Left ventricle myocardium inferior (tissue), 1 donor: ENCODE data around the gene ATP6V0C. TPM values are rescaled to one million over a fixed set of nuclear protein-coding genes. Genes with fewer than 3 reads are reported as not detected.
A peak's percentile ranks its signal among the peaks of the same experiment; 100 is the strongest.

Experiments used
- DNase-seq: peaks from one replicate; pipeline ENCODE4 v3.0.0-alpha.2; 2020
- H3K27ac ChIP-seq: fragments of 200-600 bp; replicated peaks from 2 replicates; pipeline ENCODE4 v1.8.0; 2021
- H3K27me3 ChIP-seq: fragments of 200-600 bp; 2 replicates; pipeline ENCODE4 v1.8.0; 2021; ENCODE audit warnings: low read depth
- H3K36me3 ChIP-seq: fragments of 200-600 bp; 2 replicates; pipeline ENCODE4 v1.8.0; 2021
- H3K4me1 ChIP-seq: fragments of 200-600 bp; 2 replicates; pipeline ENCODE4 v1.8.0; 2021
- H3K4me3 ChIP-seq: fragments of 200-600 bp; 2 replicates; pipeline ENCODE4 v1.8.0; 2021; ENCODE audit warnings: mild to moderate bottlenecking, moderate library complexity
- H3K9me3 ChIP-seq: fragments of 200-600 bp; replicated peaks from 2 replicates; pipeline ENCODE4 v1.8.0; 2021
- intact Hi-C: fragments of 100-400 bp; cut with micrococcal nuclease; formaldehyde crosslinking; loops from one replicate; pipeline ENCODE4 v1.11.0; 2022
- total RNA-seq: library from RNA; stranded (reverse); fragmentation: NEBNext Ultra II Directional; extraction: Animal tissue kit (Norgen Biotek cat#: 25700); gene quantifications from one replicate; pipeline ENCODE4 v1.2.1, GENCODE V29; 2021
- TF ChIP-seq, protein P1 (sequence below): fragments of 200-600 bp; IDR thresholded peaks from 2 replicates; pipeline ENCODE4 v1.8.0; 2021; ENCODE audit warnings: antibody characterized with exemption, mild to moderate bottlenecking, borderline replicate concordance
- donor health status: DM: no; HTN: yes; CAD: no; lungs with severe emphysema.

ATP6V0C gene
- total RNA-seq, 1 donor from 2014 or later, result 128 TPM

DNA sequence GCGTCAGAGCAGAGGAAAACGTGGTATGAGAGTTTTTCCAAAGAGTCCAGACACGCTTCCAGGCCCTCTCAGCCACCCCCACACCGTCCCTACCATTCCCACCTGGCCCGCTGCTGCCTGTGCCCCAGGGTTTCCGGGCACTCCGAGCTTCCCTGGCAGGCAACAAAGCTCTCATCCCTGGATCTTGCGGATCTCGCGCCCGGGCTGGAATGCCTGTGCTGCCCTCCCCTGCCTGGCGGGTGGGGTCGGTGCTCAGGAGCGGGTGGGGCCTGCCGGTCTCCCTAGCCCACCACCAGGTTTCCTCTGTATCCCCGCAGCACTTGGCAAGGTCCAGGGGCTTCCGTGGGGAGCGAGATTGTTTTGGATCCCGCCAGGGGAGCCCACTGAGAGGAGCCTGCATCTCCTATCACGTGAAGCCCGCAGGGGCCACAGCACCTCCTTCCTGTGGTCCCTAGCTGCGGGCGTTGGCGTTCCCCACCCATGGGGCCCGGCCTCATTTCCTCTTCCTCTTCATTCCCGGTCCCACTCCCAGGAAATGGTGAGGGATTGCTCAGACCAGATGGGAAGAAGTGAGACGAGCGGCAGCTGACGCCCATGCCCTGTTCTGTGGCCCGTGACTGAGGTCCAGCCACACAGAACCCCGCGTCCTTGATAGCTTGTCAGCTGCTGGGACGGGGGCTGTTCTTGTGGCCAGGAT is 27.8 kb upstream of the ATP6V0C start:
- DNase-seq, result no peak

DNA sequence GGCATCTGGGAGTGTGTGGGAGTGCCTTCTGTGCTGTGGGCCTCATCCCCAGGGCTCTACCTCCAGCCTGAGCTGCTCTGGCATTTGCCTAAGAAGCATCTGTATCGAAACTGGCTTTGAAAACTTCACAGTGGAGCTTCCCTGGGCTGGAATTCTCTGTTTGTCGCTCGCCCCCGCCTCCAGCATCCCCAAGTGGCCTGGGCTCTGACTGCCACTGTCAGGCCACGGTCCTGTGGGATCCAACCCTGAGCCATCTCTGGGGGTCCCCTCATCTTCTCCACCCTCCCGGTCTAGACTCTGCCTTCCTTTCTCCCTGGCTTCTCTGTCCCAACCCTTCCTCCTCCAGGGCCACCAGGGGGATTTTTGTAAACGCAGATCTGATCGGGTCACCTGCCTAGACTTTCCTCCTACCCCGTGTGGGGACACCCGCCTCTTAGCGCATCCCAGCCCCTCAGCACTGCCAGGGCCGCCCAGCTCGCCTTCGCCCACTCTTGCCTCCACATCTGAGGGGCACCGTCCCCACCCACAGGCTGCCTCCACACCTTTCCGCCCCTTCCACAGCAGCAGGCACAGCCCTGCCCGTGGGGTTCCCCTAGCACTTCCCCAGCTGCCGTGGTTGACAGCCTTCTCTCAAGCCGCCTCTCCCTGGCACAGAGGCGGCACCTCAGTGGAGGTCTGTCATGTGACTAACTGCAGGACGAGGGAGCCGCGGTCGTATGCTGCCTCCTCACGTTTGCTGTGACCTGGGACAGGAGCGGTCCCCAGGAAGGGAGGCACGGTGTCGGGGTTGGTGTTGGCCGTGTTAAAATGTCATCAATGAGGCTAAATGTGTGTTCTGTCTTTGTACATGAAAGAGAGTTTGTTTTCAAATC is 26.9 kb upstream of the ATP6V0C start:
- DNase-seq, result peak; percentile 56
- peaks cover 55% of the 10 kb centered on the region for H3K4me1 ChIP-seq
- peak overlapping the region; percentile 29 for H3K4me3 ChIP-seq
- no peaks in the 10 kb centered on the region for H3K9me3 ChIP-seq
- TF ChIP-seq, protein P1, sequence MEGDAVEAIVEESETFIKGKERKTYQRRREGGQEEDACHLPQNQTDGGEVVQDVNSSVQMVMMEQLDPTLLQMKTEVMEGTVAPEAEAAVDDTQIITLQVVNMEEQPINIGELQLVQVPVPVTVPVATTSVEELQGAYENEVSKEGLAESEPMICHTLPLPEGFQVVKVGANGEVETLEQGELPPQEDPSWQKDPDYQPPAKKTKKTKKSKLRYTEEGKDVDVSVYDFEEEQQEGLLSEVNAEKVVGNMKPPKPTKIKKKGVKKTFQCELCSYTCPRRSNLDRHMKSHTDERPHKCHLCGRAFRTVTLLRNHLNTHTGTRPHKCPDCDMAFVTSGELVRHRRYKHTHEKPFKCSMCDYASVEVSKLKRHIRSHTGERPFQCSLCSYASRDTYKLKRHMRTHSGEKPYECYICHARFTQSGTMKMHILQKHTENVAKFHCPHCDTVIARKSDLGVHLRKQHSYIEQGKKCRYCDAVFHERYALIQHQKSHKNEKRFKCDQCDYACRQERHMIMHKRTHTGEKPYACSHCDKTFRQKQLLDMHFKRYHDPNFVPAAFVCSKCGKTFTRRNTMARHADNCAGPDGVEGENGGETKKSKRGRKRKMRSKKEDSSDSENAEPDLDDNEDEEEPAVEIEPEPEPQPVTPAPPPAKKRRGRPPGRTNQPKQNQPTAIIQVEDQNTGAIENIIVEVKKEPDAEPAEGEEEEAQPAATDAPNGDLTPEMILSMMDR, result peak; percentile 52
- intact Hi-C loops, result no loop called here
- peaks cover 3% of the 10 kb centered on the region for H3K36me3 ChIP-seq
- peak overlapping the region; percentile 75 for H3K27ac ChIP-seq
- H3K27me3 ChIP-seq, result no peaks in the 10 kb centered on the region

More for the DNA sequence above, 27.8 kb upstream of the ATP6V0C start:
- intact Hi-C loops, result no loop called here
- Histone ChIP-seq H3K36me3 (peaks cover 3% of the 10 kb centered on the region), H3K9me3 (no peaks in the 10 kb centered on the region), H3K27me3 (no peaks in the 10 kb centered on the region), H3K27ac (peak overlapping the region; percentile 75), H3K4me1 (peaks cover 55% of the 10 kb centered on the region), H3K4me3 (peak overlapping the region; percentile 29)
- TF ChIP-seq, protein P1, result no peak

DNA sequence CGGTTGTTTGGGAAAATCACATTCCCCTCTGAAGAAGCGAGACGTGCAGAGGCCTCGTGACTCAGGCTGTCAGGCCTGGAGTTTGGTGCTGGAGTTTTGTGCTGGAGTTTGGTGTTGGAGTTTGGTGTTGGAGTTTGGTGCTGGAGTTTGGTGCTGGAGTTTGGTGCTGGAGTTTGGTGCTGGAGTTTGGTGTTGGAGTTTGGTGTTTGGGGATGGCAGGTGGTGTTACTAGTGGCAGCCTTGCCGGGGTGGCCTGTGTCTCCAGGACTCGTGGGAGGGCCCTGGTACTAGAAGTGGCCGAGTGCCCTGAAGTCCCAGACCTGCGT is 26.3 kb upstream of the ATP6V0C start:
- DNase-seq, result no peak

DNA sequence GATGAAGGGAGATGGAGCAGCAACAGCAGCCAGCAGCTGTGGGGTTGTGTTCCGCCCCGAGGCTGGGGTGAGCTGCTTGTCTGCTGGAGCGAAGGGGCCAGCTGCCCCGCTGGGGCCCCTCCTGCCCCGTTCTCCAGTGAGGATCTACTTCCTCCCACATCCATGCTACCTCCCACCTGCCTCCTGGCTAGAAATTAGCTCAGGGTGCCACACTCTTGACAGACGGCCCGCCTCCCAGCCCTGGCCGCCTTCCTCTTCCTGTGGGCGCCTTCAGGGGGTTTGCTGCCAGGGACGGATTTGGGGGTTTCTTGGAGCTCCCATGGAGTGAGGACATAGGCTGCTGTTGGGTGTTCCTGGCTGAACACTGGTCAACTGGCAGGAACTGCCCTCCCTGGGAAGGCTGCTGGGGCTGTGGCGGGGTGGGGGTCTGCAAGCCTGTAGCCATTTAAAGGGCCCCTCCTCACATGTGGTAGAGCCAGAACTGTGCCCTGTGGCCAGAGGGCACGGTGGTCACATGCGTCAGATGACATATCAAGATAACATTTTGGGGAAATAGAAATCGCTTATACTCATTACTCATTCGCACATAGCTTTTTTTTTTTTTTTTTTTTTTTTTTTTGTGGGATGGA is 25.7 kb upstream of the ATP6V0C start:
- Histone ChIP-seq H3K27ac (no peak overlapping the region), H3K4me1 (peaks cover 46% of the 10 kb centered on the region), H3K9me3 (no peaks in the 10 kb centered on the region), H3K36me3 (peaks cover 3% of the 10 kb centered on the region), H3K27me3 (no peaks in the 10 kb centered on the region), H3K4me3 (no peak overlapping the region)
- TF ChIP-seq, protein P1, result no peak
- intact Hi-C loops, result no loop called here
- no peak for DNase-seq

More for the DNA sequence above, 26.3 kb upstream of the ATP6V0C start:
- intact Hi-C loops, result no loop called here
- Histone ChIP-seq H3K9me3 (no peaks in the 10 kb centered on the region), H3K36me3 (peaks cover 3% of the 10 kb centered on the region), H3K27me3 (no peaks in the 10 kb centered on the region), H3K4me1 (peaks cover 51% of the 10 kb centered on the region), H3K4me3 (no peak overlapping the region), H3K27ac (peak overlapping the region; percentile 75)
- TF ChIP-seq, protein P1, result no peak

DNA sequence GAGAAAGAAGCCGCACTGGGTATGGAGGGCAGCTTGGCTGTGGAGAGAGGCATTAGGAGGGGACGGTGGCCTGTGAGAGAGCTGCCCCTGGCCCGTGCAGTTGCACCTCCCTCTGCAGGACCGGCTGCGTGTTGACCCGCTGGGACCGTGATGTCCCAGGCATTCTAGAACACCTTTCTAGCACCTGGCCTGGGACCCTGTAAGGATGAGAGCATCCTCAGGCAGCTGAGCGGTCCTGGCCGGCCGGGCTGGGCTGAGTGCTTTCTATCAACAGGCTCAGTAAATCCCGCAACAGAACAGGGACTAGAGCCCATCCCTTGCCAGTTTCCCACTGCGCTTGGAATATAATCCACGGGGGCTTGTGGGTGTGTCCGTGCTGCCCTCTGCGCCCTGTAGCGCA is 24.2 kb upstream of the ATP6V0C start:
- DNase-seq, result no peak
- Histone ChIP-seq H3K4me3 (no peak overlapping the region), H3K9me3 (no peaks in the 10 kb centered on the region), H3K36me3 (peaks cover 3% of the 10 kb centered on the region), H3K27ac (no peak overlapping the region), H3K27me3 (no peaks in the 10 kb centered on the region), H3K4me1 (peaks cover 30% of the 10 kb centered on the region)
- TF ChIP-seq, protein P1, result no peak
- intact Hi-C loops, result no loop called here
